Pons (tissue), 1 donor: Measurements from ENCODE around the gene KSR1.
"Not testable (repeated sequence)": the region's sequence is repeated elsewhere in the genome, so short reads cannot be mapped to it uniquely, and the experiment has no call there.

Experiments used
- DNase-seq: peaks from one replicate; pipeline ENCODE4 v3.0.0-alpha.2; 2016; ENCODE audit warnings: low spot score

KSR1 gene

GRCh38 chr17:27494192-27495091 is 38.2 kb downstream of the KSR1 start:
- peak; percentile 80 for DNase-seq

GRCh38 chr17:27495460-27495859 is 39.2 kb downstream of the KSR1 start:
- no peak for DNase-seq

GRCh38 chr17:27496005-27496404 is 39.8 kb downstream of the KSR1 start:
- DNase-seq, result no peak

- DNase-seq, result no peak
These were observed 40.2 kb downstream of the KSR1 start for GRCh38 chr17:27496437-27496943.

- no peak for DNase-seq
These were observed 40.7 kb downstream of the KSR1 start for GRCh38 chr17:27496971-27497370.

GRCh38 chr17:27497696-27498095 is 41.4 kb downstream of the KSR1 start:
- DNase-seq, result no peak

GRCh38 chr17:27498615-27499309 is 42.5 kb downstream of the KSR1 start:
- DNase-seq, result no peak

- DNase-seq, result peak; percentile 87
These were observed 43.4 kb downstream of the KSR1 start for GRCh38 chr17:27499451-27500265.

GRCh38 chr17:27501338-27501737 is 45.1 kb downstream of the KSR1 start:
- DNase-seq, result not testable (repeated sequence)

GRCh38 chr17:27502526-27503324 is 46.5 kb downstream of the KSR1 start:
- DNase-seq, result peak; percentile 68

GRCh38 chr17:27503611-27504010 is 47.4 kb downstream of the KSR1 start:
- no peak for DNase-seq

- no peak for DNase-seq
These were observed 48.1 kb downstream of the KSR1 start for GRCh38 chr17:27504188-27504995.

GRCh38 chr17:27506348-27507218 is 50.3 kb downstream of the KSR1 start:
- DNase-seq, result no peak

- DNase-seq, result no peak
These were observed 55.1 kb downstream of the KSR1 start for GRCh38 chr17:27511168-27511883.

GRCh38 chr17:27512031-27512430 is 55.8 kb downstream of the KSR1 start:
- no peak for DNase-seq

GRCh38 chr17:27512511-27513346 is 56.5 kb downstream of the KSR1 start:
- no peak for DNase-seq

- peak; percentile 97 for DNase-seq
These were observed 57.6 kb downstream of the KSR1 start for GRCh38 chr17:27513849-27514248.
